GM11168 (cell line): ENCODE data around the gene MRGPRG.
"Not testable (repeated sequence)": the region's sequence is repeated elsewhere in the genome, so short reads cannot be mapped to it uniquely, and the experiment has no call there.

Source experiments
- in situ Hi-C: fragments of 300-500 bp; cut with MboI; formaldehyde crosslinking; loops from one replicate; pipeline ENCODE4 v1.12.0; 2022; ENCODE audit warnings: low sequenced_read_pairs; ENCODE audit not compliant: unreplicated experiment

MRGPRG gene

GRCh38 chr11:3181725-3182461 lies 36.7 kb downstream of the MRGPRG start:
- in situ Hi-C loops: no loop called here

GRCh38 chr11:3180869-3181268 lies 37.7 kb downstream of the MRGPRG start:
- in situ Hi-C loops: no loop called here

GRCh38 chr11:3178349-3178748 lies 40.3 kb downstream of the MRGPRG start:
- in situ Hi-C loops: no loop called here

GRCh38 chr11:3177931-3178330 lies 40.7 kb downstream of the MRGPRG start:
- in situ Hi-C loops: no loop called here

GRCh38 chr11:3176487-3176886 lies 42.1 kb downstream of the MRGPRG start:
- in situ Hi-C loops: no loop called here

GRCh38 chr11:3175194-3175593 lies 43.4 kb downstream of the MRGPRG start:
- in situ Hi-C loops: no loop called here

- in situ Hi-C loops: no loop called here
These were observed 44.2 kb downstream of the MRGPRG start for GRCh38 chr11:3174387-3174786.

- in situ Hi-C loops: no loop called here
These were observed 44.8 kb downstream of the MRGPRG start for GRCh38 chr11:3173795-3174194.

- in situ Hi-C loops: no loop called here
These were observed 46.6 kb downstream of the MRGPRG start for GRCh38 chr11:3171931-3172560.

GRCh38 chr11:3170756-3171650 lies 47.6 kb downstream of the MRGPRG start:
- in situ Hi-C loops: no loop called here

GRCh38 chr11:3170044-3170755 lies 48.4 kb downstream of the MRGPRG start:
- in situ Hi-C loops: no loop called here

- in situ Hi-C loops: no loop called here
These were observed 49.2 kb downstream of the MRGPRG start for GRCh38 chr11:3169255-3170043.

GRCh38 chr11:3168742-3169254 lies 49.8 kb downstream of the MRGPRG start:
- in situ Hi-C loops: not testable (repeated sequence)
